ENCODE results near the gene FAM161B. TPM values are rescaled to one million over a fixed set of nuclear protein-coding genes. Genes with fewer than 3 reads are reported as not detected.

Gene FAM161B
- total RNA-seq, 1 experiment from 2014 or later = 1.6 TPM

DNA sequence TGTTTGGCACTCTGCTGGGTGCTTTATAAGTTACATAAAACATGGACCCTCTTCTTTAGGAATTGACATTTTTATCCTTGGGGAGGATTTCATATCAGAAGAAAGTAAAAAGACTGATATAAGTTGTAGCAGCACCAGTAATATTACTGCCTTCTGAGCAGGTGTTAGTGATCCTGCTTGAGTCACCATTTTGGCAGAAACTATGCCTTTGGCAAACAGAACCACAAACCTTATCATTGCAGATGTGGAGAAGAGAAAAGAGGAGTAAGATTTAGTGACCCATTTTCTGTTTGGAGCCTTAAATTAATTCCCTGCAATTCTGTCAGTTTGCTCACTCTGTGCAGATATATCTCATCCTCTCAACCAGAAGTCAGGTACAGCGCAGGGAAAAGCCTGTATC, 40.2 kb downstream of the FAM161B start:
- peaks cover 43 to 53% of the 10 kb centered on the region in 2 experiments for H3K36me3 ChIP-seq (ENCODE audit: control insufficient read depth in 1 of 2, insufficient read depth in 2 of 2, low read length in 2 of 2)
- BruUV-seq (replicated peaks) = no TSS peak

DNA sequence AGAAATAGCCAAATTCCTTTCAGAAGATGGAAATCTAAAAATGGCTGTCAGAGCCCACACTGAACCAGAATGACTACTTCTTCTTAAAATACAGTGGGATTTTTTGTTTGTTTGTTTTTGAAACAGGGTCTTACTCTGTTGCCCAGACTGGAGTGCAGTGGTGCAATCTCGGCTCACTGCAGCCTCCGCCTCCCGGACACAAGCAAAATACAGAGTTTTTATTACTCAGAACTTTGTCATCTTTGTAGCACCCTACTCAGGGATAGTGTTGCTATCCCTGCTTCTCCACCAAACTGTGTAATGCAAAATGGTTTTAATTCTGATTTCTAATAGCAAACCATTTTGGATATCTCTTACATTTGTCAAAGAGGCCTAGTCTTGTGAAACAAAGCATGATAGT, 46.9 kb downstream of the FAM161B start:
- Histone ChIP-seq H3K27me3 (ENCODE audit: insufficient read depth, low read length) (no peaks in the 10 kb centered on the region), H3K4me2 (ENCODE audit: low read length) (no peak overlapping the region), H3K9ac (ENCODE audit: low read length) (no peak overlapping the region), H3K4me3 (replicated peaks in 1 of 2; ENCODE audit: low read depth in 1 of 2, low read length in 2 of 2) (no peak overlapping the region), H3K4me1 (ENCODE audit: control insufficient read depth in 1 of 2, insufficient read depth in 2 of 2, low read length in 2 of 2) (no peaks in the 10 kb centered on the region), H2AFZ (ENCODE audit: low read depth, low read length, poor library complexity, severe bottlenecking) (no peak overlapping the region), H4K20me1 (ENCODE audit: insufficient read depth) (peaks cover 7% of the 10 kb centered on the region; the same call in 1 of the 2 replicates), H3K27ac (ENCODE audit: low read depth, low read length) (no peak overlapping the region), H3K36me3 (ENCODE audit: control insufficient read depth in 1 of 2, insufficient read depth in 2 of 2, low read length in 2 of 2) (peaks cover 44 to 46% of the 10 kb centered on the region in 2 experiments), H3K9me3 (ENCODE audit: control insufficient read depth in 1 of 2, insufficient read depth in 1 of 2, low read depth in 1 of 2, low read length in 2 of 2) (no peaks in the 10 kb centered on the region), H3K9me2 (ENCODE audit: insufficient read depth) (no peaks in the 10 kb centered on the region), H3K79me2 (ENCODE audit: insufficient read depth, low read length) (peaks cover 12% of the 10 kb centered on the region)
- intact Hi-C loops (cut with micrococcal nuclease) = no loop called here
- ChIA-PET CTCF (no interaction called here), RAD21 (ENCODE audit: low non-redundant PET in 1 of 2, low total read pairs in 2 of 2, uncharacterized antibody in 2 of 2, unreplicated experiment in 2 of 2) (no interaction called here), POLR2A (no interaction called here)
- DNase-seq (ENCODE audit: low read depth, low spot score) = no peak
- no TSS peak for BruUV-seq (replicated peaks)
- no peak for ATAC-seq
- TF ChIP-seq CEBPB (IDR thresholded peaks at IDR 0.05; ENCODE audit: low read depth) (no peak), RAD21 (IDR thresholded peaks at IDR 0.05; ENCODE audit: low read depth) (no peak), JUND (IDR thresholded peaks at IDR 0.05) (no peak), SP1 (IDR thresholded peaks at IDR 0.05; ENCODE audit: low read depth) (no peak), SRF (IDR thresholded peaks at IDR 0.05; ENCODE audit: low read depth) (no peak), YY1 (IDR thresholded peaks at IDR 0.05; ENCODE audit: extremely low read depth, insufficient replicate concordance, low read depth, low read length) (no peak), ZFX (IDR thresholded peaks at IDR 0.05) (no peak), ZNF274 (IDR thresholded peaks at IDR 0.05; ENCODE audit: low read depth, low read length) (no peak), ELF1 (IDR thresholded peaks at IDR 0.05; ENCODE audit: borderline replicate concordance, low read depth) (no peak), POLR2A (IDR thresholded peaks at IDR 0.05; ENCODE audit: borderline replicate concordance, extremely low read depth, insufficient read depth, insufficient read length) (no peak)
- TF ChIP-seq, protein P1, sequence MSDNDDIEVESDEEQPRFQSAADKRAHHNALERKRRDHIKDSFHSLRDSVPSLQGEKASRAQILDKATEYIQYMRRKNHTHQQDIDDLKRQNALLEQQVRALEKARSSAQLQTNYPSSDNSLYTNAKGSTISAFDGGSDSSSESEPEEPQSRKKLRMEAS (IDR thresholded peaks at IDR 0.05) = no peak
- TF ChIP-seq, protein P2, sequence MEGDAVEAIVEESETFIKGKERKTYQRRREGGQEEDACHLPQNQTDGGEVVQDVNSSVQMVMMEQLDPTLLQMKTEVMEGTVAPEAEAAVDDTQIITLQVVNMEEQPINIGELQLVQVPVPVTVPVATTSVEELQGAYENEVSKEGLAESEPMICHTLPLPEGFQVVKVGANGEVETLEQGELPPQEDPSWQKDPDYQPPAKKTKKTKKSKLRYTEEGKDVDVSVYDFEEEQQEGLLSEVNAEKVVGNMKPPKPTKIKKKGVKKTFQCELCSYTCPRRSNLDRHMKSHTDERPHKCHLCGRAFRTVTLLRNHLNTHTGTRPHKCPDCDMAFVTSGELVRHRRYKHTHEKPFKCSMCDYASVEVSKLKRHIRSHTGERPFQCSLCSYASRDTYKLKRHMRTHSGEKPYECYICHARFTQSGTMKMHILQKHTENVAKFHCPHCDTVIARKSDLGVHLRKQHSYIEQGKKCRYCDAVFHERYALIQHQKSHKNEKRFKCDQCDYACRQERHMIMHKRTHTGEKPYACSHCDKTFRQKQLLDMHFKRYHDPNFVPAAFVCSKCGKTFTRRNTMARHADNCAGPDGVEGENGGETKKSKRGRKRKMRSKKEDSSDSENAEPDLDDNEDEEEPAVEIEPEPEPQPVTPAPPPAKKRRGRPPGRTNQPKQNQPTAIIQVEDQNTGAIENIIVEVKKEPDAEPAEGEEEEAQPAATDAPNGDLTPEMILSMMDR (IDR thresholded peaks at IDR 0.05 in 2 of 3, conservative IDR thresholded peaks at IDR 0.05 in 1 of 3; ENCODE audit: borderline replicate concordance in 1 of 3, insufficient read depth in 1 of 3, low read depth in 2 of 3, low read length in 2 of 3) = no peak

More for the DNA sequence above, 40.2 kb downstream of the FAM161B start:
- POLR2A ChIA-PET = no interaction called here
- no peak overlapping the region for H3K9ac ChIP-seq (ENCODE audit: low read length)
- no peak overlapping the region for H2AFZ ChIP-seq (ENCODE audit: low read depth, low read length, poor library complexity, severe bottlenecking)
- no peaks in the 10 kb centered on the region for H4K20me1 ChIP-seq (ENCODE audit: insufficient read depth)
- H3K79me2 ChIP-seq (ENCODE audit: insufficient read depth, low read length) = peaks cover 18% of the 10 kb centered on the region
- H3K4me1 ChIP-seq (ENCODE audit: control insufficient read depth in 1 of 2, insufficient read depth in 2 of 2, low read length in 2 of 2) = no peaks in the 10 kb centered on the region
- no peaks in the 10 kb centered on the region for H3K27me3 ChIP-seq (ENCODE audit: insufficient read depth, low read length)
- H3K4me3 ChIP-seq (replicated peaks in 1 of 2; ENCODE audit: low read depth in 1 of 2, low read length in 2 of 2) = no peak overlapping the region
- RAD21 ChIA-PET (ENCODE audit: low non-redundant PET in 1 of 2, low total read pairs in 2 of 2, uncharacterized antibody in 2 of 2, unreplicated experiment in 2 of 2) = no interaction called here
- CTCF ChIA-PET = no interaction called here
- H3K4me2 ChIP-seq (ENCODE audit: low read length) = no peak overlapping the region
- no peak overlapping the region for H3K27ac ChIP-seq (ENCODE audit: low read depth, low read length)
- no peaks in the 10 kb centered on the region for H3K9me2 ChIP-seq (ENCODE audit: insufficient read depth)
- intact Hi-C loops (cut with micrococcal nuclease) = no loop called here
- no peak for TF ChIP-seq ELF1 (IDR thresholded peaks at IDR 0.05; ENCODE audit: borderline replicate concordance, low read depth)
- no peak for TF ChIP-seq TCF7L2 (IDR thresholded peaks at IDR 0.05; ENCODE audit: borderline replicate concordance, extremely low read depth, insufficient read depth, insufficient read length)
- no peak for TF ChIP-seq CBX3 (IDR thresholded peaks at IDR 0.05; ENCODE audit: low read depth)
- TF ChIP-seq, protein P3, sequence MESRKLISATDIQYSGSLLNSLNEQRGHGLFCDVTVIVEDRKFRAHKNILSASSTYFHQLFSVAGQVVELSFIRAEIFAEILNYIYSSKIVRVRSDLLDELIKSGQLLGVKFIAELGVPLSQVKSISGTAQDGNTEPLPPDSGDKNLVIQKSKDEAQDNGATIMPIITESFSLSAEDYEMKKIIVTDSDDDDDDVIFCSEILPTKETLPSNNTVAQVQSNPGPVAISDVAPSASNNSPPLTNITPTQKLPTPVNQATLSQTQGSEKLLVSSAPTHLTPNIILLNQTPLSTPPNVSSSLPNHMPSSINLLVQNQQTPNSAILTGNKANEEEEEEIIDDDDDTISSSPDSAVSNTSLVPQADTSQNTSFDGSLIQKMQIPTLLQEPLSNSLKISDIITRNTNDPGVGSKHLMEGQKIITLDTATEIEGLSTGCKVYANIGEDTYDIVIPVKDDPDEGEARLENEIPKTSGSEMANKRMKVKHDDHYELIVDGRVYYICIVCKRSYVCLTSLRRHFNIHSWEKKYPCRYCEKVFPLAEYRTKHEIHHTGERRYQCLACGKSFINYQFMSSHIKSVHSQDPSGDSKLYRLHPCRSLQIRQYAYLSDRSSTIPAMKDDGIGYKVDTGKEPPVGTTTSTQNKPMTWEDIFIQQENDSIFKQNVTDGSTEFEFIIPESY (IDR thresholded peaks at IDR 0.05; ENCODE audit: extremely low read depth, insufficient replicate concordance, low read length) = no peak
- no peak for TF ChIP-seq EZH2 (IDR thresholded peaks at IDR 0.05)
- DNase-seq (ENCODE audit: low read depth, low spot score) = no peak
- H3K9me3 ChIP-seq (ENCODE audit: control insufficient read depth in 1 of 2, insufficient read depth in 1 of 2, low read depth in 1 of 2, low read length in 2 of 2) = no peaks in the 10 kb centered on the region; a peak in 1 of 4 replicates
- no peak for ATAC-seq

All from HCT116 (cell line).